Measurements from ENCODE around the gene FCN2. TPM values are rescaled to one million over a fixed set of nuclear protein-coding genes. Genes with fewer than 3 reads are reported as not detected.

The FCN2 gene
- total RNA-seq, 4 donors from 2014 or later = not detected

DNA sequence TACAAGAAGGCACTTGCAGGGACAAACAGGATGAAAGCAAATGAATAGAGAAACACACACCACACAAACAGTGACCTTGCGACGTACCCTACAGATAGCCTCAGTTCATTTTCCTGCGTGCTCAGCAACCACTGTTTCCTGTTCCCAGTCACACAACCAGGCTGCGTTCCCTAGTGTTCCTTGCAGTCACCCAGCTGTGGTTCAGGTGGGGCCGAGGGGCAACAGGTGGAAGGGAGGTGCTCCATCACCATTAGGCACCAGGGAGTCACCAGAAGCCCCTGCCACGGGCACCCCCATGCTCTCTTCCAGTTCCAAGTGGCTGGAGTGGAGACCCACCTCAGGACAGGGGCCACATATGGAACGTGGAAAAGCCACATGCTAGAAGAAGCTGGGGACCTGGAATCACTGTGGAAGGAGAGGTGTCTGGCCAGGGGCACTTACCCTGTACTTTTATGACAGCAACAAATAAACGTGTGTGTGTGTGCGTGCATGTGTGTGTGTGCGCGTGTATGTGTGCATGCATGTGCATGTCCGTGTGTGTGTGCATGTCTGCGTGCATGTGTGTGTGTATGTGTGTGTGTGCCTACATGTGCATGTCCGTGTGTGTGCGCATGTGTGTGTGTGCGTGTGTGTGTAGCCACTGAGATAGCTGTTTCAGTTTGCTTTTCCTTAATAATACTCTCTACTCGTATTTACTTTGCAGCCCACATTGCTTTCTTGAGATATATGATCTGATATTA, 18.8 kb upstream of the FCN2 start:
- peak in 1 of 3 donors; percentile 37 for DNase-seq
- no peaks in the 10 kb centered on the region for H3K27me3 ChIP-seq
- H3K9me3 ChIP-seq = no peaks in the 10 kb centered on the region
- no peak overlapping the region for H3K4me3 ChIP-seq
- no peak for TF ChIP-seq POLR2A (IDR thresholded peaks at IDR 0.05)
- TF ChIP-seq, protein P1, sequence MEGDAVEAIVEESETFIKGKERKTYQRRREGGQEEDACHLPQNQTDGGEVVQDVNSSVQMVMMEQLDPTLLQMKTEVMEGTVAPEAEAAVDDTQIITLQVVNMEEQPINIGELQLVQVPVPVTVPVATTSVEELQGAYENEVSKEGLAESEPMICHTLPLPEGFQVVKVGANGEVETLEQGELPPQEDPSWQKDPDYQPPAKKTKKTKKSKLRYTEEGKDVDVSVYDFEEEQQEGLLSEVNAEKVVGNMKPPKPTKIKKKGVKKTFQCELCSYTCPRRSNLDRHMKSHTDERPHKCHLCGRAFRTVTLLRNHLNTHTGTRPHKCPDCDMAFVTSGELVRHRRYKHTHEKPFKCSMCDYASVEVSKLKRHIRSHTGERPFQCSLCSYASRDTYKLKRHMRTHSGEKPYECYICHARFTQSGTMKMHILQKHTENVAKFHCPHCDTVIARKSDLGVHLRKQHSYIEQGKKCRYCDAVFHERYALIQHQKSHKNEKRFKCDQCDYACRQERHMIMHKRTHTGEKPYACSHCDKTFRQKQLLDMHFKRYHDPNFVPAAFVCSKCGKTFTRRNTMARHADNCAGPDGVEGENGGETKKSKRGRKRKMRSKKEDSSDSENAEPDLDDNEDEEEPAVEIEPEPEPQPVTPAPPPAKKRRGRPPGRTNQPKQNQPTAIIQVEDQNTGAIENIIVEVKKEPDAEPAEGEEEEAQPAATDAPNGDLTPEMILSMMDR (IDR thresholded peaks at IDR 0.05) = no peak
- H3K36me3 ChIP-seq = no peaks in the 10 kb centered on the region
- H3K27ac ChIP-seq = no peak overlapping the region
- H3K4me1 ChIP-seq = no peaks in the 10 kb centered on the region

DNA sequence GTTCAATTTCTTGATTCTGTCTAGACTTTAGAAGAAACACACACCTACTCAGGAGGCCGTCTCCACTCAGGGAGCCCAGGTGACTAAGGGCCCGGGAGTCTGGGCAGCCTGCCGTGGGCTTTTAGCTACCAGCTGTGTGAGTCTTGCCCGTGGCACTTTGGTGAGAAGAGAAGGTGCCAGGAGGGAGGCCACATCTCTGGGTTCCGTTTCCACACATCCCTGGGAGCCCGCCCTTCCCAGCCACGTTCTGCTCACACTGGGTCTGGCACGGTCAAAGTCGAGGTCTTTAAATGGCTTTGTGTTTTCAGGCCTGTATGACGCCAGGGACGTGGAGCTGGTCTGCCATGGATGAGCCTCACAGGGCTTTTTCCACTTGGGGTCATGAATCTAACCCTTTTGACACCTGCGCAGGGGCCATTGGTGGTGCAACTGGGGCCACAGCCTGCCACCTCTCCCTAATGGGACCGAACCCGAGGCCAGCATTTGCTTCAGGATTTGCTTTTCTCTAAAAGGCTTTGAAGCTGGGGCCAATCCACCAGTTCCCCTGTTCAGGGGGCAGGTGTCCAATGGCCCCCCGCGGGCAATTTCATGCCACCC, 17.2 kb upstream of the FCN2 start:
- DNase-seq = no peak
- Histone ChIP-seq H3K27me3 (no peaks in the 10 kb centered on the region), H3K27ac (no peak overlapping the region), H3K4me3 (no peak overlapping the region), H3K9me3 (no peaks in the 10 kb centered on the region), H3K36me3 (no peaks in the 10 kb centered on the region), H3K4me1 (no peaks in the 10 kb centered on the region)
- TF ChIP-seq, protein P1 (IDR thresholded peaks at IDR 0.05) = no peak
- TF ChIP-seq POLR2A (IDR thresholded peaks at IDR 0.05) = no peak

DNA sequence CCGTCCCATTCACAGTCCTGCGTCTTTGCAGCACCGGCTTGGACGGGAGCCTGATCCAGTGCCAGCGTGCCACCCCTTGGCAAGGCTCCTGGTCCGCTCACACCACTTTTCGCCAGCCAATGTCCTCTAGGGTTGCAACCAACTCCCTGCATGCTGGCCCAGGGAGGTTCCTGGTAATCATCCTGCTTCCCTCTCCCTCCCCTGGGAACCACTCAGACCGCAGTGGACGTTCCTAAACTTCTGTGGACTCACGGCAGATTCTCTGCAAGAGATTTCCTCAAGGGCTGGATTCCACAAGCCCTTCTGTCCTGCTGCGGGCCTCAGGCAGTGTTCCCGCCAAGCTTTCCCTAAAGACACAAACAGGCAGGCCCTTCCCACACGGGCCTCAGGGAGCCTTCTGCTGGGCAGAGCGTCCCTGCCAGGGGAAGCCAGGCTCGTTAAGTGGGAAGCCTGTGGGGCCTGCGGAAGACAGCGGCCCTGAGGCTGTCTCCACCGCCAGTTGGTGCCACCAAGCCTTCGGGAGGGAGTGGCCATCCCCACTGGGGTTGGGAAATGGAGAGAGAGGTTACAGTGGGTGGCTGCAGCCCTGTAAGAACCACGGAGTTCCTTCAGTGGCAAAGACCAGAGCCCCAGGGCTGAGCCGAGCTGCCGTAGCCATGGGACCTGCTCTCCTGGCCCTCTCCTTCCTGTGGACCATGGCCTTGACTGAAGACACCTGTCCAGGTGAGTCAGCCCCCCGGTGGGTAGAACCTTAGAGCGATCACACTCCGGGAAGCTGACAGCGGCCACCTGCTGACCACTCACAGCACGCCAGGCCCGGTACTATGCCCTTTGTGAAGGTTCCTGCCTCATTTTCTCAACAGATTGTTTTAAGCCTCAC, 16.4 kb upstream of the FCN2 start:
- H3K27ac ChIP-seq = no peak overlapping the region
- DNase-seq = no peak
- H3K4me1 ChIP-seq = no peaks in the 10 kb centered on the region
- no peaks in the 10 kb centered on the region for H3K9me3 ChIP-seq
- no peak overlapping the region for H3K4me3 ChIP-seq
- no peaks in the 10 kb centered on the region for H3K36me3 ChIP-seq
- TF ChIP-seq, protein P1 (IDR thresholded peaks at IDR 0.05) = no peak
- no peak for TF ChIP-seq POLR2A (IDR thresholded peaks at IDR 0.05)
- no peaks in the 10 kb centered on the region for H3K27me3 ChIP-seq

DNA sequence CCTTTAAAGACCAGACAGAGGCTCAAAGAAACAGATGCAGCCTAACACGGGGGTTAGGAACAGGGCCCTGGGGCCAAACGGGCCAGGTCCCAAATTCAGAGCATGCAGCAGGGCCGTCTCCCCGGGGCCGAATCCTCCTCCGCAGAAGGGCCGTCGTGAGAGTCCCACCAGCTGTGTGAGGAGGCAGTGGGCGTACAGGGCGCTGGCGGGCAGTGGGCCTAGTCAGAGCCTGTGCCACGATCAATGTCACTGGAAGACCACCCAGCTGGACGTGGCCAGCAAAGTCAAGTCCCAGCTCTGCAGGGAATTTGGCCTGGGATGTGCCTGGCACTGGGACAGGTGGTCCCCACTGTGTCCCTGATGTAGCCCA, 15.8 kb upstream of the FCN2 start:
- Histone ChIP-seq H3K4me3 (no peak overlapping the region), H3K4me1 (no peaks in the 10 kb centered on the region), H3K27ac (no peak overlapping the region), H3K27me3 (no peaks in the 10 kb centered on the region), H3K9me3 (no peaks in the 10 kb centered on the region), H3K36me3 (no peaks in the 10 kb centered on the region)
- no peak for DNase-seq
- no peak for TF ChIP-seq POLR2A (IDR thresholded peaks at IDR 0.05)
- TF ChIP-seq, protein P1 (IDR thresholded peaks at IDR 0.05) = no peak

DNA sequence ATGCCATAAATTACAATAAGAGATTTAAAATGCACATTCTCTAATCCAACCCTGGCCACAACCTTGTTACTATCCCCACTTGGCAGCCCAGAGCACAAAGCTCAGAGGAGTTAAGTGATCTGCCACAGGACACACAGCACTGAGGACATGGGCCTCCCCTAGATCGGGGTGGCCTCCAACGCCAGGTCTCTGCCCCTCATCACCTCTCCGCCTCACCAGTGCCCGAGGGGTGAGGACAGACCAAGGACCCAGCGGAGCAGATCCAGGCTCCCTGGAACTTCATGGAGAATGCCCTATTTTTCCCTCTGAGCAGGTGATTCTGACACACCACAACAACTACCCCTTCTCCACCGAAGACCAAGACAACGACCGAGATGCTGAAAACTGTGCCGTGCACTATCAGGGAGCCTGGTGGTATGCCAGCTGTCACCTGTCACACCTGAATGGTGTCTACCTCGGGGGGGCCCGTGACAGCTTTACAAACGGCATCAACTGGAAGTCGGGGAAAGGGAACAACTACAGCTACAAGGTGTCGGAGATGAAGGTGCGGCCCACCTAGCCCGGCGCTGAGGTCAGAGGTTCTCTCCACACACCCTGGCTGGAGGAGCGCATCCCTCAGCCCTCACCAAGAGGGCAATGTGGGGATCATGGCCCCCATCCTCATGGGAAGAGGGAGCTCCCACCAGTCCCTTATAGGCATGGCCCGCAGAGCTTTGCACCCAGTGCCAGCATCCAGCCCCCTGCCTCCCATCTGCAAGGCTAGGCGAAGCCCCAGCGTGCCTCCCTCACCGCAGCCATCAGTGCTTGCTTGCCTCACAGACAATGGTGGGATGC, 12.5 kb upstream of the FCN2 start:
- no peaks in the 10 kb centered on the region for H3K9me3 ChIP-seq
- no peaks in the 10 kb centered on the region for H3K36me3 ChIP-seq
- no peak overlapping the region for H3K27ac ChIP-seq
- H3K27me3 ChIP-seq = no peaks in the 10 kb centered on the region
- H3K4me1 ChIP-seq = no peaks in the 10 kb centered on the region
- TF ChIP-seq POLR2A (IDR thresholded peaks at IDR 0.05) = no peak
- TF ChIP-seq, protein P1 (IDR thresholded peaks at IDR 0.05) = no peak
- DNase-seq = no peak
- H3K4me3 ChIP-seq = no peak overlapping the region

All from Peyer's patch (tissue), 4 donors.